GM18867 (cell line): ENCODE measurements around the gene PPP4R3B.

Source experiments
- ATAC-seq: cut with Tn5 transposase; IDR thresholded peaks from one replicate; pipeline ENCODE4 v1.9.1; 2021; ENCODE audit warnings: mild to moderate bottlenecking, moderate library complexity; ENCODE audit not compliant: unreplicated experiment

Gene PPP4R3B

DNA sequence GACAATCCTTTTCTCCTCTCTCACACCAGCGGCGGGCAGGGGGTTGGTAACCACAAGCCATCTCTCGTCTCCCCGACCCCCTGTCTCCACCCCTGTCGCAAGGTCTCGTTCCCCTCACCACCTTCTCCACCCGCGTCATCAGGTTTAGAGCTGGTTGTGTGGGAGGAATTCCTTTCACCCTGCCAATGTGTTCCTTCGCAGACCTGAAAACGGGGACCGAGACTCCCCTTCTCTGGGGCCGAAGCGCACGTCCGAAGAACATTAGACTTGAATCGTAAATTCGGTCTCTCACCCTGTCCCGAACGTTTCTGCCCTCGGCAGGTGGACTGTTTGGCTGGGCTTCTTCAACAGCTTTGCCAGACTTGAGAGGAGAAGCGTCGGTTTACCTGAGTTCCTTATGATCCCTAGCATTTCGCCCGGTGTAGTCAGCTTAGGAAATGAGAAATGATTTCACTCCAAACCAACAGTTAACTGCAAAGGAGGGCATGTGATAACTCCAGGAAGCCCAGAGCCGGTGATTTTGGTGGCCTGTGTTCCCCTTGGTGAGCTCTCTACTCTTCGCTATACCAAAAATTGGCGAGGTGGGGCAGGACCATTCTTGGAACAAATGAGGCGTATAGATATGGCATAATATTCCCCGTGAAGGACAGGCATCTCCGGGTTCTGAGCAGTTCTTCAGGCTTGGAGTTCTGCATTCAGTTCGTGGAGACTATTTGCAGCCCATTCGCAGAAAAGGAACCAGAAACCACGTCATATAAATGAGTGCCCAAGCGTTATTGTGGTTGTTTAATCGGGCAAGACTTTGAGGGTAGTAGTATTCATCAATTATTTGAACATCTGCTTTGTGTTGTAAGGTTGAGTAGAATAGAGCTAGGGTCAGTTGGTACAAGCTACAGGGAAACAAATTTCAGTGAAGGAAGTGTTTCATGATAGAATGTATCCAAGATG lies 97.2 kb downstream of the PPP4R3B start:
- peak; percentile 11 for ATAC-seq

DNA sequence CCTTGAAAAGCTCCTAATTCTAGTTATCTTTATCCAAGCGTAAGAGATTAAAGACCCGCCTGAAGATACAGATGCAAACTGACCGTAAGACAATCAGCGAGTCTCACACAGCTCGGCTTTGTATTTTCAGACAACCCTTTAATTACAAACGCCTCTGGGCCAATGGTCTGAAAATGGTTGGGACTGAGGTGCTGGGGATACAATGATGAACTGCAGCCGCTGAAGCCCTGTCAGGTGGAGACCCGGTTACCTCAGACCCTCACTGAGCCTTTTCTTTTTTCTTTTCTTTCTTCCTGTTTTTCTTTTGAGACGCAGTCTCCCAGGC lies 98.6 kb downstream of the PPP4R3B start:
- ATAC-seq, result peak; percentile 18

DNA sequence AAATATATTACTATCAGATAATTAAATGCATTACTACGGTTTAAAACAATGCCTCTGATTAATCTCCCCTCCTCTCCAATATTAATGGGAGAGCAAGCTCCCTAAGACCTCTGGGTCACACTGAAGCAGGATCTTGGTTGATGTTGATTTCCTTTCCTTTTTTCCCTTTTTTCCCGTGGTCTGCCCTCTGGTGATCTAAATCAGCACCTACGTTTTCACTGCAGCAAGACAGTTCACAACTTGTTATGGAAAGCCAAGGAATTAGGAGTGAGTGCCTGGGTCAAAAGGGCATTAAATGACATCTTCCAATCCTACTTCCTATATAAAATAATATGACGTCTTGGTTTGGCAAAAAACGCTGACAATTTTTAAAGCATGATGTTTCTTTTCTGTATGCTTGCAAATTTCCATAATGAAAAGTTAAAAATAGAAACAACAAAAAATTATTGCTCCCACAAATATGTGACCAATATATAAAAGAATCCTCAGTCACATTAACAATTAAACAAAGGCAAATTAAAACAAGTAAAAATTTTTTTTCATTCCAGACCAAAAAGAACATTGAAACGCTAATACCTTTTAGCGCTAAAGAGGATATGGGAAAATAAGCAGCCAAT lies 105.8 kb downstream of the PPP4R3B start:
- ATAC-seq, result no peak

DNA sequence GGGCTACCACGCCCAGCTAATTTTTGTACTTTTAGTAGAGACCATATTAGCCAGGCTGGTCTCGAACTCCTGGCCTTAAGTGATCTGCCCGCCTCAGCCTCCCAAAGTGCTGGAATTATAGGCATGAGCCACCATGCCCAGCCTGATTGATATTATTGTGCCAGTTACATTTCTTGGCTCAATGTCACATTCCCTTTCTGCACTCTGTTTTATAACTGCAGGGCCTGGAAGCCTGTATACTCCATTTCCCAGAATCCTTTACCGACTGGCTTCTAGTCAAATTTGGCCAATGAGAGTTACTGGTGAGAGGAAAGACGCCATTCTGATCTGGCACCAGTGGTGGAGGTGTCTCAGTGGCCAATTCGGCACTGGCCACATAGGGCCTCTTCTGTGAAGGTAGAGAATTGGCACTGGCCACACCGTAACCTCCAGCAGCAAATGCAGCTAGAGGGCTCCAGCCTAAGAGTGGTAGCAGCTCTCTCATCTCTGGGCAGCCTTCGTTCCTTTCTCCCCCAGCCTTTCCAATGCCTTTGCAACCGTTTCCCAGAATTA lies 114.8 kb downstream of the PPP4R3B start:
- ATAC-seq, result no peak

DNA sequence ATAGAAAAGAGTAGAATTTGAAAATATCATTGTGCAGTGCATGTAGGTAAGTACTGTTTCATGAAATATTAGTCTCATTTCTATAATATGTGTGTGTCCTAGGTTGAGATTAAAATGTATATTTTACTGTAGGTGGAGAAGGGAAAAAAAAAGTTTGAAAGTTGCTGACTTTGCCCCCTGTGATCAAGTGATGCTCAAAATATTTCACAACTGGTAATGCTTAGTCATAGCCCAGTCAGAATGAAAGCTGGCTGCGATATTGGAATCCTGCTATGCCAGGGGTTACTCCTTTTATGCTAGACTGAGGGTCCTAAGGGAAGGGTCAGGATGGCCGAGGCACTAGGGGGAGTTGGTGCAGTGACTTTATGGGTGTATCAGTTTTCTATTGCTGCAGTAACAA lies 117.4 kb downstream of the PPP4R3B start:
- ATAC-seq, result no peak

DNA sequence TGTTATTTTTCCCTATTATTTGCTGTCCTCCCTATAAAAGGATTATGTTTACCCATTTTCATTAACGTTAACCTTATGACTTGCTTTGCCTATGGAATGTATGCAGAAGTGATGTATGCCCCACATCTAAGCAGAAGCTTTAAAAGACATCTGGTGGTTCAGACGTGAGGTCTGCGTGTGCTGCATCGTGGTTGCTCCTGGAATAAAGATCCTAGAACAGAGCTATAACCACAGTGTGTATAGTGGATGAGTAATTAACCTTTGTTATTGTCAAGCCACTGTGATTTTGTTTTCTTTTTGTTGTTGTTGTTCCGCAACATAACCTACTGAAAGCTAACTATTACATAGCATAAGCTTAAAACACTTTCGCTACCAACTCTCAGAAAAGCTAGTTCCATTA lies 118.8 kb downstream of the PPP4R3B start:
- ATAC-seq, result no peak
